ENCODE results near the gene PLCB4.

PLCB4 gene

DNA sequence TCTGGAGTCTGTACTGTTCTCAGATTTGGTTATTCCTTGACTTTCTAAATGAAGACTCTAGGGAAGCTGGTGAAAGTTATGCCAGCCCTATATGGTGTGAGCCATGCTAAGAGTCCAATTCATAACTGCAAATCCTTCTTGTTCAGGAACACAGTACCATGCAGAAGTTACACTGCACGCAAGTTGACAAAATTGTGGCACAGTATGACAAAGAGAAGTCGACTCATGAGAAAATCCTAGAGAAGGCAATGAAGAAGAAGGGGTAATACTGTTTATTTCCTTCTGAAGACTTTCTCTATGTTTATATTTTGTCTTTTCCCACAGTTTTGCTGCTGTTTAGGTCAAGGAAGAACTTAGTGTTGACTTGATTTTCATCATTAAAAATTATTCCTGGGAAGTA lies 384.3 kb downstream of the PLCB4 start:
- DNase-seq (ENCODE audit: low spot score): no peak

GRCh38 chr20:9454791-9455190 lies 385.9 kb downstream of the PLCB4 start:
- DNase-seq (ENCODE audit: low spot score): no peak

GRCh38 chr20:9457136-9457535 lies 388.2 kb downstream of the PLCB4 start:
- DNase-seq (ENCODE audit: low spot score): no peak

- DNase-seq (ENCODE audit: low spot score): no peak
These were observed 389.4 kb downstream of the PLCB4 start for GRCh38 chr20:9458138-9458796.

DNA sequence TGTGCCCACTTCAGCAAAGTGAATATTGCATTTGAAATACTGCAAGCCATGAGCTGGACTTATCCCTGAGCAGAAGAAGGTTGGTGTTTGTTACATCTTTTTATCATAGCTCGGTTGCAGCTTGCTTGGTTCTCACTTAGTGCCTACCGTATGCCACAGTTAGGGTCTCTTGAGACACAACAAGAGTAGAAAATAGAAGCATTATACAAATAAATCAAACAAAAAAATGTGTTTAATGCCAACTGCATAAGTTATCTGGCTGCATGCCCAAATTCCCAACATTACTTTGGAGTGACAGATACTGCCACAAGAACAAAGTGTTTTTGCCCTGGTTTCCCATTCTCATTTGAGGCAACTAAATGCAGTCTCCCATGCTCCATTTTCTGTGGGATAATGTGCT lies 391.6 kb downstream of the PLCB4 start:
- DNase-seq (ENCODE audit: low spot score): no peak

GRCh38 chr20:9467995-9468394 lies 399.1 kb downstream of the PLCB4 start:
- no peak for DNase-seq (ENCODE audit: low spot score)

- no peak for DNase-seq (ENCODE audit: low spot score)
These were observed 406.0 kb downstream of the PLCB4 start for GRCh38 chr20:9474835-9475415.

DNA sequence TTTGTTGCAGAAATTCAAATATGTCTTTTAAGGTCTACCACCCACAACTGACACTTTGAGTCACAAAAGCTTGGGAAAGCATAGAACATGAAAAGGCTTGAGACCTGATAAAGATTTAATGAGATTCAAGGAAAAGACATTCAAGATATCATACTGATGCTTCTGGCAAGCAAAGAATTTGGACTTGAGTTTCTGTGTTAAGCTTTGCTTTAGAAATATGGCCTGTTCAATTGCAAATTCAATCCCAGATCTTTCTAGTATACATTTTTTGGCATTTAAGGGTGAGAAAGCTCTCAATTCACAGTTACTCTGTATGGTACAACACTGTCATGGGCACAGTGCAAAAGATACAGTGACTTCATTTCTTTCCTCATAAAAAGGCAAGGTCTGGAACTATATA lies 406.6 kb downstream of the PLCB4 start:
- DNase-seq (ENCODE audit: low spot score): no peak

GRCh38 chr20:9476174-9476573 lies 407.3 kb downstream of the PLCB4 start:
- DNase-seq (ENCODE audit: low spot score): no peak

- DNase-seq (ENCODE audit: low spot score): no peak
These were observed 407.8 kb downstream of the PLCB4 start for GRCh38 chr20:9476637-9477036.

GRCh38 chr20:9478771-9479170 lies 409.9 kb downstream of the PLCB4 start:
- no peak for DNase-seq (ENCODE audit: low spot score)

DNA sequence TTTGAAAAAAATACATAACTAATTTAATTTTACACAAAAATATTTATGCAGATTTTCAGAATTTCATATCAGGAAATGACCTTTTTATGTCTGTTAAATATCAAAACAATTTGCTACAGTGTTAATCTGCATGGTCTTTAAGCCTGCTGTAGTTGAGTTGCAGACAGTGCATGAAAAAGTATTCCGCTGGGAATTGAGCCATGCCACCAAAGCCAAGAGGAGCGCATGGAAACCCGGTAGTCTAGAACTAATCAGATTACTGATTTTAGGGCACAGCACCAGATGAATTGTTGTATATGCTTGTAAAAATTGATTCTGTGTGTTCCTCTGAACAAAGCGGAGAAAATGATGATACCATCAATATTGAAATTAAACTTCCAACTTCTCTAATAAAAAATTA lies 411.2 kb downstream of the PLCB4 start:
- DNase-seq (ENCODE audit: low spot score): no peak

- DNase-seq (ENCODE audit: low spot score): no peak
These were observed 413.3 kb downstream of the PLCB4 start for GRCh38 chr20:9482180-9482579.

- no peak for DNase-seq (ENCODE audit: low spot score)
These were observed 414.2 kb downstream of the PLCB4 start for GRCh38 chr20:9483131-9483530.

- no peak for DNase-seq (ENCODE audit: low spot score)
These were observed 416.9 kb downstream of the PLCB4 start for GRCh38 chr20:9485614-9486340.

GRCh38 chr20:9487231-9487630 lies 418.3 kb downstream of the PLCB4 start:
- no peak for DNase-seq (ENCODE audit: low spot score)

- DNase-seq (ENCODE audit: low spot score): peak; percentile 26
These were observed 419.2 kb downstream of the PLCB4 start for GRCh38 chr20:9488063-9488462.

- DNase-seq (ENCODE audit: low spot score): no peak
These were observed 421.3 kb downstream of the PLCB4 start for GRCh38 chr20:9490161-9490560.

- no peak for DNase-seq (ENCODE audit: low spot score)
These were observed 421.7 kb downstream of the PLCB4 start for GRCh38 chr20:9490631-9491030.

DNA sequence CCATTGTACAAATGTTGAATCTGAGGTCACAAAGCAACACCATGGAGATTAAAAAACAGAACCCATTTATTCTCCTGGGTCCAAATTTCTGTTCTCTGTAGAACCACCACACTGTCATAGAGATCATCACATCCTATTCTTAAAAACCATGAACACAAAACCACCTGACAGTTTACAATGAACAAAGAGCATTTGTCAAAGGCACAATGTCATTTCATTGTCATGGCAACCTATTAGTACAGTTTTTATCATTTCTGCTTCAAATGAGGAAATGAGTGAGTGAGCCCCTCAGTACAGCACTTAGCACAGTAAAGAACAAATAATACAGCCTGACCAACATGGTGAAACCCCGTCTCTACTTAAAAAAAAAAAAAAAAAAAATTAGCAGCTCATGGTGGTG lies 422.4 kb downstream of the PLCB4 start:
- DNase-seq (ENCODE audit: low spot score): no peak

DNA sequence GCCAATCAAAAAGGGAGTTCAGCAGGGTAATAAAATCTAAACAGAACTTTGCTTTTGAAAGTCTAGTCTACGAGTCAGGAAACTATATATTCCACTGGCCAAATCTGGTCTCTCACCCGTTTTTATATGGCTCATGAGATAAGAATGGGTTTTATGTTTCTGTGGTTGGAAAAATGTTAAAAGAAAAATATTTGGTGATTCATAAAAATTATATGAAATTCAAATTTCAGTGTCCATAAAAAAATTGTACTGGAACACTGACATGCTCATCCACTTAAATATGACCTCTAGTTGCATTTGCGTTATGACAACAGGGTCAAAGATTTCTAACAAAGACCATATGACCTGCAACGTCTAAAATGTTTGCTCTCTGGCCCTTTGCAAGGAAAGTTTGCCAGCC lies 423.2 kb downstream of the PLCB4 start:
- DNase-seq (ENCODE audit: low spot score): no peak

DNA sequence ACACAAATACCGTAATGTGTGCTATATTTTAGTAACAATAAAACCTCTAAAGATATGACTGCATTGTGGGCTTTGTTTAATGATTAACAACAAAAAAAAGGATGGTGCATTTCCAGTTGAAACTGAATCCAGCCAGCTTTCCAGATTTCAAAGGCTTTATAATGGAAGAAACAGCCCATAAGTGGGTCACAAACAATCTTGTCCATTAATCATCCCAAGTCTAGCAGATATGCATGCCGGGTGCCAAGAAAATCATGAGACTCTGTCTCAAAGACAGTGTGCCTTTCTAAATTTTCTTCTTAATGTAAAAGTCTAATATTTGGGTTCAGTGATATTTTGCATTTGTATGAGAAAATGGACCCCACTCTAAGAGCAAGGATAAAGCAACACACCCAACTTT lies 424.9 kb downstream of the PLCB4 start:
- no peak for DNase-seq (ENCODE audit: low spot score)

DNA sequence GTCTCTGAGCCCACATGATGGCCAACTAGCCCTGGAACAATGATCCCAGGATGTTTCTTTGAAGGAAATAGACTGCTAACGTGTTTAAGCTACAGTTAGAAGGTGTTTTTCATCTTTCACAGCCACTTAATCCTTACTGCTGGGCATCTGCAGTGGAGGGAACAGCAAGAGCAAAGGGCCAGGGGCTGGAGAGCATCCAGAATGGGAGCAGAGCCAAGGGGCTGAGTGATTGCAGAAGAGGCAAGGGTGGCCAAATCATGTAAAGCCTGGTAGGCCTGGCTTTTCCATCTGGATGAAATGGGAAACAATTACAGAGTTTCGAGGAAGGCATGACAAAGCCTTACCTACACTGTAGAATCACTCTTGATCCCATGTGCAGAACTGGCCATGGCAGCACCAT lies 426.8 kb downstream of the PLCB4 start:
- DNase-seq (ENCODE audit: low spot score): no peak

- DNase-seq (ENCODE audit: low spot score): no peak
These were observed 427.3 kb downstream of the PLCB4 start for GRCh38 chr20:9496155-9496554.
